ENCODE results near the gene UBQLN1.

Gene UBQLN1

GRCh38 chr9:83701769-83702168, 6.0 kb downstream of the UBQLN1 start:
- no peak overlapping the region for H4K5ac ChIP-seq (ENCODE audit: low read length)
- no CpG with 5 or more reads among the region's 6 CpGs for WGBS (ENCODE audit: extremely low coverage, insufficient coverage, low lambda C conversion rate)
- no peak overlapping the region for H3K4me3 ChIP-seq (ENCODE audit: low read length)

GRCh38 chr9:83701286-83701685, 6.5 kb downstream of the UBQLN1 start:
- H2BK120ac ChIP-seq (ENCODE audit: low read depth, low read length), result no peak overlapping the region
- no peak overlapping the region for H4K5ac ChIP-seq (ENCODE audit: low read length)
- no peak overlapping the region for H3K27ac ChIP-seq (ENCODE audit: low read depth, low read length)
- H4K8ac ChIP-seq (ENCODE audit: low read depth, low read length), result no peak overlapping the region
- H3K23ac ChIP-seq (ENCODE audit: low read length), result no peak overlapping the region
- DNase-seq, result no peak
- no peak overlapping the region for H2BK15ac ChIP-seq (replicated peaks; ENCODE audit: low read depth)
- H3K9ac ChIP-seq (ENCODE audit: low read length), result no peak overlapping the region
- H3K4me3 ChIP-seq (ENCODE audit: low read length), result no peak overlapping the region
- no peaks in the 10 kb centered on the region for H3K27me3 ChIP-seq (ENCODE audit: insufficient read depth, low read length, poor library complexity)
- no peaks in the 10 kb centered on the region for H3K36me3 ChIP-seq (ENCODE audit: control insufficient read depth, insufficient read depth, low read length)
- no peak overlapping the region for H3K56ac ChIP-seq (ENCODE audit: low read length)
- H2BK5ac ChIP-seq (ENCODE audit: low read length), result no peak overlapping the region
- H3K79me2 ChIP-seq (ENCODE audit: control insufficient read depth, insufficient read depth, low read length), result peaks cover 91% of the 10 kb centered on the region
- H3K4me1 ChIP-seq (ENCODE audit: control insufficient read depth, low read depth, low read length), result no peaks in the 10 kb centered on the region
- no peak overlapping the region for H3K18ac ChIP-seq (ENCODE audit: low read length)
- WGBS (ENCODE audit: extremely low coverage, insufficient coverage, low lambda C conversion rate), result no CpG with 5 or more reads among the region's 1 CpG
- H2AK5ac ChIP-seq (ENCODE audit: low read length), result no peak overlapping the region
- H3K4me2 ChIP-seq (ENCODE audit: low read length), result no peak overlapping the region
- no peaks in the 10 kb centered on the region for H3K79me1 ChIP-seq (ENCODE audit: low read length)
- H3K4ac ChIP-seq (ENCODE audit: low read depth, low read length), result no peak overlapping the region

More at GRCh38 chr9:83701769-83702168, 6.0 kb downstream of the UBQLN1 start:
- H2AK5ac ChIP-seq (ENCODE audit: low read length), result no peak overlapping the region
- no peak overlapping the region for H3K4me2 ChIP-seq (ENCODE audit: low read length)
- H3K9ac ChIP-seq (ENCODE audit: low read length), result no peak overlapping the region
- H3K4me1 ChIP-seq (ENCODE audit: control insufficient read depth, low read depth, low read length), result no peaks in the 10 kb centered on the region
- H3K79me2 ChIP-seq (ENCODE audit: control insufficient read depth, insufficient read depth, low read length), result peaks cover 91% of the 10 kb centered on the region
- no peak overlapping the region for H2BK5ac ChIP-seq (ENCODE audit: low read length)
- H4K8ac ChIP-seq (ENCODE audit: low read depth, low read length), result no peak overlapping the region
- H3K56ac ChIP-seq (ENCODE audit: low read length), result no peak overlapping the region
- no peak overlapping the region for H3K27ac ChIP-seq (ENCODE audit: low read depth, low read length)
- H3K27me3 ChIP-seq (ENCODE audit: insufficient read depth, low read length, poor library complexity), result no peaks in the 10 kb centered on the region
- H3K36me3 ChIP-seq (ENCODE audit: control insufficient read depth, insufficient read depth, low read length), result no peaks in the 10 kb centered on the region
- H3K4ac ChIP-seq (ENCODE audit: low read depth, low read length), result no peak overlapping the region
- no peaks in the 10 kb centered on the region for H3K79me1 ChIP-seq (ENCODE audit: low read length)
- H2BK15ac ChIP-seq (replicated peaks; ENCODE audit: low read depth), result no peak overlapping the region
- no peak overlapping the region for H3K18ac ChIP-seq (ENCODE audit: low read length)
- no peak overlapping the region for H3K23ac ChIP-seq (ENCODE audit: low read length)
- H2BK120ac ChIP-seq (ENCODE audit: low read depth, low read length), result no peak overlapping the region
- no peak for DNase-seq

GRCh38 chr9:83699615-83700014, 8.1 kb downstream of the UBQLN1 start:
- Histone ChIP-seq H3K36me3 (ENCODE audit: control insufficient read depth, insufficient read depth, low read length) (no peaks in the 10 kb centered on the region), H3K18ac (ENCODE audit: low read length) (no peak overlapping the region), H4K8ac (ENCODE audit: low read depth, low read length) (no peak overlapping the region), H3K4me2 (ENCODE audit: low read length) (no peak overlapping the region), H3K27ac (ENCODE audit: low read depth, low read length) (no peak overlapping the region), H3K79me2 (ENCODE audit: control insufficient read depth, insufficient read depth, low read length) (peaks cover 90% of the 10 kb centered on the region), H3K4me3 (ENCODE audit: low read length) (no peak overlapping the region), H3K27me3 (ENCODE audit: insufficient read depth, low read length, poor library complexity) (no peaks in the 10 kb centered on the region), H3K4me1 (ENCODE audit: control insufficient read depth, low read depth, low read length) (no peaks in the 10 kb centered on the region), H3K23ac (ENCODE audit: low read length) (no peak overlapping the region), H3K79me1 (ENCODE audit: low read length) (no peaks in the 10 kb centered on the region), H2AK5ac (ENCODE audit: low read length) (no peak overlapping the region), H2BK120ac (ENCODE audit: low read depth, low read length) (no peak overlapping the region), H2BK5ac (ENCODE audit: low read length) (no peak overlapping the region), H3K9ac (ENCODE audit: low read length) (no peak overlapping the region), H2BK15ac (replicated peaks; ENCODE audit: low read depth) (no peak overlapping the region), H3K4ac (ENCODE audit: low read depth, low read length) (no peak overlapping the region), H4K5ac (ENCODE audit: low read length) (no peak overlapping the region), H3K56ac (ENCODE audit: low read length) (no peak overlapping the region)
- WGBS (ENCODE audit: extremely low coverage, insufficient coverage, low lambda C conversion rate), result no CpG with 5 or more reads among the region's 3 CpGs
- no peak for DNase-seq

GRCh38 chr9:83698976-83699585, 8.7 kb downstream of the UBQLN1 start:
- H2AK5ac ChIP-seq (ENCODE audit: low read length), result no peak overlapping the region
- no peaks in the 10 kb centered on the region for H3K36me3 ChIP-seq (ENCODE audit: control insufficient read depth, insufficient read depth, low read length)
- no peak overlapping the region for H3K56ac ChIP-seq (ENCODE audit: low read length)
- no peak overlapping the region for H4K5ac ChIP-seq (ENCODE audit: low read length)
- no peaks in the 10 kb centered on the region for H3K27me3 ChIP-seq (ENCODE audit: insufficient read depth, low read length, poor library complexity)
- no peak overlapping the region for H3K18ac ChIP-seq (ENCODE audit: low read length)
- no peak overlapping the region for H3K9ac ChIP-seq (ENCODE audit: low read length)
- no peak for DNase-seq
- H3K27ac ChIP-seq (ENCODE audit: low read depth, low read length), result no peak overlapping the region
- H2BK5ac ChIP-seq (ENCODE audit: low read length), result no peak overlapping the region
- no peaks in the 10 kb centered on the region for H3K4me1 ChIP-seq (ENCODE audit: control insufficient read depth, low read depth, low read length)
- H3K4ac ChIP-seq (ENCODE audit: low read depth, low read length), result no peak overlapping the region
- H3K4me3 ChIP-seq (ENCODE audit: low read length), result no peak overlapping the region
- H2BK15ac ChIP-seq (replicated peaks; ENCODE audit: low read depth), result no peak overlapping the region
- H4K8ac ChIP-seq (ENCODE audit: low read depth, low read length), result no peak overlapping the region
- no CpG with 5 or more reads among the region's 4 CpGs for WGBS (ENCODE audit: extremely low coverage, insufficient coverage, low lambda C conversion rate)
- no peak overlapping the region for H2BK120ac ChIP-seq (ENCODE audit: low read depth, low read length)
- H3K23ac ChIP-seq (ENCODE audit: low read length), result no peak overlapping the region
- H3K79me1 ChIP-seq (ENCODE audit: low read length), result no peaks in the 10 kb centered on the region
- H3K4me2 ChIP-seq (ENCODE audit: low read length), result no peak overlapping the region
- H3K79me2 ChIP-seq (ENCODE audit: control insufficient read depth, insufficient read depth, low read length), result peaks cover 89% of the 10 kb centered on the region

- no peak overlapping the region for H2BK5ac ChIP-seq (ENCODE audit: low read length)
- no peak overlapping the region for H3K56ac ChIP-seq (ENCODE audit: low read length)
- no peak overlapping the region for H2BK120ac ChIP-seq (ENCODE audit: low read depth, low read length)
- H3K9ac ChIP-seq (ENCODE audit: low read length), result no peak overlapping the region
- no peak overlapping the region for H4K5ac ChIP-seq (ENCODE audit: low read length)
- H2BK15ac ChIP-seq (replicated peaks; ENCODE audit: low read depth), result no peak overlapping the region
- no peaks in the 10 kb centered on the region for H3K36me3 ChIP-seq (ENCODE audit: control insufficient read depth, insufficient read depth, low read length)
- peaks cover 2% of the 10 kb centered on the region for H3K79me1 ChIP-seq (ENCODE audit: low read length)
- no peak overlapping the region for H3K4me2 ChIP-seq (ENCODE audit: low read length)
- H3K4me3 ChIP-seq (ENCODE audit: low read length), result no peak overlapping the region
- no CpG with 5 or more reads among the region's 3 CpGs for WGBS (ENCODE audit: extremely low coverage, insufficient coverage, low lambda C conversion rate)
- H3K4ac ChIP-seq (ENCODE audit: low read depth, low read length), result no peak overlapping the region
- H3K79me2 ChIP-seq (ENCODE audit: control insufficient read depth, insufficient read depth, low read length), result peaks cover 84% of the 10 kb centered on the region
- no peak overlapping the region for H3K27ac ChIP-seq (ENCODE audit: low read depth, low read length)
- no peak overlapping the region for H2AK5ac ChIP-seq (ENCODE audit: low read length)
- no peaks in the 10 kb centered on the region for H3K4me1 ChIP-seq (ENCODE audit: control insufficient read depth, low read depth, low read length)
- DNase-seq, result no peak
- H3K27me3 ChIP-seq (ENCODE audit: insufficient read depth, low read length, poor library complexity), result no peaks in the 10 kb centered on the region
- H4K8ac ChIP-seq (ENCODE audit: low read depth, low read length), result no peak overlapping the region
- H3K23ac ChIP-seq (ENCODE audit: low read length), result peak overlapping the region; percentile 50
- no peak overlapping the region for H3K18ac ChIP-seq (ENCODE audit: low read length)
Measured at GRCh38 chr9:83691492-83691891, 16.3 kb downstream of the UBQLN1 start.

- H3K56ac ChIP-seq (ENCODE audit: low read length), result no peak overlapping the region
- H2AK5ac ChIP-seq (ENCODE audit: low read length), result no peak overlapping the region
- H3K4ac ChIP-seq (ENCODE audit: low read depth, low read length), result no peak overlapping the region
- H3K18ac ChIP-seq (ENCODE audit: low read length), result no peak overlapping the region
- no peak overlapping the region for H4K8ac ChIP-seq (ENCODE audit: low read depth, low read length)
- H3K27ac ChIP-seq (ENCODE audit: low read depth, low read length), result no peak overlapping the region
- H2BK15ac ChIP-seq (replicated peaks; ENCODE audit: low read depth), result no peak overlapping the region
- WGBS (ENCODE audit: extremely low coverage, insufficient coverage, low lambda C conversion rate), result 100% methylated on average over 1 of the region's 3 CpGs
- H2BK5ac ChIP-seq (ENCODE audit: low read length), result no peak overlapping the region
- no peak overlapping the region for H4K5ac ChIP-seq (ENCODE audit: low read length)
- H3K4me3 ChIP-seq (ENCODE audit: low read length), result no peak overlapping the region
- no peak overlapping the region for H2BK120ac ChIP-seq (ENCODE audit: low read depth, low read length)
- H3K36me3 ChIP-seq (ENCODE audit: control insufficient read depth, insufficient read depth, low read length), result no peaks in the 10 kb centered on the region
- peaks cover 2% of the 10 kb centered on the region for H3K79me1 ChIP-seq (ENCODE audit: low read length)
- no peaks in the 10 kb centered on the region for H3K27me3 ChIP-seq (ENCODE audit: insufficient read depth, low read length, poor library complexity)
- no peaks in the 10 kb centered on the region for H3K4me1 ChIP-seq (ENCODE audit: control insufficient read depth, low read depth, low read length)
- H3K23ac ChIP-seq (ENCODE audit: low read length), result no peak overlapping the region
- H3K4me2 ChIP-seq (ENCODE audit: low read length), result no peak overlapping the region
- H3K79me2 ChIP-seq (ENCODE audit: control insufficient read depth, insufficient read depth, low read length), result peaks cover 80% of the 10 kb centered on the region
- no peak overlapping the region for H3K9ac ChIP-seq (ENCODE audit: low read length)
- no peak for DNase-seq
Measured at GRCh38 chr9:83688921-83689320, 18.8 kb downstream of the UBQLN1 start.

All from mesendoderm (in vitro differentiated cells).